Adrenal gland (tissue), 12 donors: ENCODE measurements around the gene CST8. TPM values are rescaled to one million over a fixed set of nuclear protein-coding genes. Genes with fewer than 3 reads are reported as not detected.

Source experiments
- DNase-seq, 7 donors: peaks; one replicate each; pipeline ENCODE4 v3.0.0-alpha.2; 2019 to 2020
- H3K27ac ChIP-seq, 5 donors: fragments of 200-600 bp; sonication (generic) in 4 of 5; 1 replicate in 3 of 5; 2 replicates in 2 of 5; pipeline versions ENCODE4 v1.5.1 to v1.8.0; 2016 to 2020; ENCODE audit warnings: mild to moderate bottlenecking in 1 of 5
- H3K27me3 ChIP-seq: fragments of 200-600 bp; 2 replicates; pipeline ENCODE4 v1.8.0; 2021
- H3K36me3 ChIP-seq, 2 donors: fragments of 200-600 bp; replicated peaks in 1 of 2; 1 replicate in 1 of 2; 2 replicates in 1 of 2; pipeline versions ENCODE4 v1.5.1 to v1.8.0; 2018 to 2022
- H3K4me1 ChIP-seq, 2 donors: fragments of 200-600 bp; replicated peaks in 1 of 2; 1 replicate in 1 of 2; 2 replicates in 1 of 2; pipeline versions ENCODE4 v1.5.1 to v1.8.0; 2018 to 2021
- H3K4me3 ChIP-seq, 4 donors: fragments of 200-600 bp; sonication (generic) in 3 of 4; one replicate each; pipeline ENCODE4 v1.5.1; 2016 to 2018
- H3K9me3 ChIP-seq, 3 donors: fragments of 200-600 bp; sonication (generic) in 1 of 3; replicated peaks in 1 of 3; 1 replicate in 2 of 3; 2 replicates in 1 of 3; pipeline versions ENCODE4 v1.5.1 to v1.8.0; 2016 to 2021
- POLR2A ChIP-seq, 2 donors: fragments of 450-650 bp; IDR thresholded peaks; one replicate each; pipeline ENCODE4 v1.6.1; 2017; ENCODE audit warnings: antibody characterized with exemption in 2 of 2, mild to moderate bottlenecking in 2 of 2, moderate library complexity in 1 of 2
- WGBS, 4 donors: extraction: QIAGEN DNeasy Blood & Tissue Kit in 2 of 4; methylation state at CpG; one replicate each; pipeline versions ENCODE4 v1.1.5 to v1.1.7; 2013 to 2017; 5-methylcytosine and 5-hydroxymethylcytosine counted together
- intact Hi-C, 2 donors: fragments of 100-400 bp; cut with DNase I; formaldehyde crosslinking; loops; one replicate each; pipeline versions ENCODE4 v1.14.1 to v1.15.0; 2022 to 2023
- polyA plus RNA-seq, 3 donors: library from polyadenylated mRNA; stranded (reverse); fragments of 200-250 nt in 2 of 3; fragments of 350-450 nt in 1 of 3; fragmentation: Illumina TruSeq in 1 of 3; extraction: RNeasy Lipid Tissue Mini Kit (QIAGEN cat#74804) in 1 of 3; gene quantifications; one replicate each; pipeline ENCODE4 v1.2.3, GENCODE V29; 2013 to 2014
- total RNA-seq, 9 donors: library from RNA; depleted of rRNA in 4 of 9; stranded (reverse); fragments of >200 nt in 4 of 9; fragments of 120-200 nt in 1 of 9; fragmentation: NEBNext Ultra II Directional in 1 of 9; extraction: Animal tissue kit (Norgen Biotek cat#: 25700) in 1 of 9; gene quantifications; one replicate each; pipeline versions ENCODE4 v1.1.0 to v1.2.4, GENCODE V29; 2013 to 2023
- TF ChIP-seq, protein P1 (sequence below), 6 experiments: fragments of 450-650 bp in 4 of 6; fragments of 200-600 bp in 2 of 6; sonication (generic) in 1 of 6; IDR thresholded peaks; 1 replicate in 5 of 6; 2 replicates in 1 of 6; pipeline versions ENCODE4 v1.5.1 to v1.8.0; 2016 to 2021; ENCODE audit warnings: antibody characterized with exemption in 6 of 6, mild to moderate bottlenecking in 2 of 6, moderate library complexity in 1 of 6
- donor health status: healthy with polysubstance abuse.
- donor health status: Bipolar disorder and iron deficiency.
- donor health status: DM: yes; HTN: yes; CAD: no.
- donor health status: DM: no; HTN: no; CAD: no.
- donor health status: DM: no; HTN: no; CAD: no.
- donor health status: DM: yes; HTN: yes; CAD: no.

CST8 gene
- total and polyA plus RNA-seq, 12 donors = not detected

GRCh38 chr20:23488470-23488869 is 2.4 kb upstream of the CST8 start:
- no peaks in the 10 kb centered on the region for H3K27me3 ChIP-seq
- H3K4me1 ChIP-seq = no peaks in the 10 kb centered on the region
- no peaks in the 10 kb centered on the region for H3K36me3 ChIP-seq
- H3K9me3 ChIP-seq = no peaks in the 10 kb centered on the region
- no peak for DNase-seq
- no peak overlapping the region for H3K27ac ChIP-seq
- H3K4me3 ChIP-seq = no peak overlapping the region
- 77 to 82% (median 81%) methylated on average over 2 of the region's 2 CpGs for WGBS, 4 donors
- intact Hi-C loops = no loop called here
- TF ChIP-seq, protein P1, sequence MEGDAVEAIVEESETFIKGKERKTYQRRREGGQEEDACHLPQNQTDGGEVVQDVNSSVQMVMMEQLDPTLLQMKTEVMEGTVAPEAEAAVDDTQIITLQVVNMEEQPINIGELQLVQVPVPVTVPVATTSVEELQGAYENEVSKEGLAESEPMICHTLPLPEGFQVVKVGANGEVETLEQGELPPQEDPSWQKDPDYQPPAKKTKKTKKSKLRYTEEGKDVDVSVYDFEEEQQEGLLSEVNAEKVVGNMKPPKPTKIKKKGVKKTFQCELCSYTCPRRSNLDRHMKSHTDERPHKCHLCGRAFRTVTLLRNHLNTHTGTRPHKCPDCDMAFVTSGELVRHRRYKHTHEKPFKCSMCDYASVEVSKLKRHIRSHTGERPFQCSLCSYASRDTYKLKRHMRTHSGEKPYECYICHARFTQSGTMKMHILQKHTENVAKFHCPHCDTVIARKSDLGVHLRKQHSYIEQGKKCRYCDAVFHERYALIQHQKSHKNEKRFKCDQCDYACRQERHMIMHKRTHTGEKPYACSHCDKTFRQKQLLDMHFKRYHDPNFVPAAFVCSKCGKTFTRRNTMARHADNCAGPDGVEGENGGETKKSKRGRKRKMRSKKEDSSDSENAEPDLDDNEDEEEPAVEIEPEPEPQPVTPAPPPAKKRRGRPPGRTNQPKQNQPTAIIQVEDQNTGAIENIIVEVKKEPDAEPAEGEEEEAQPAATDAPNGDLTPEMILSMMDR (IDR thresholded peaks at IDR 0.05) = no peak
- TF ChIP-seq POLR2A (IDR thresholded peaks at IDR 0.05) = no peak

GRCh38 chr20:23488996-23489395 is 1.9 kb upstream of the CST8 start:
- Histone ChIP-seq H3K4me1 (no peaks in the 10 kb centered on the region), H3K36me3 (no peaks in the 10 kb centered on the region), H3K27me3 (no peaks in the 10 kb centered on the region), H3K9me3 (no peaks in the 10 kb centered on the region), H3K4me3 (no peak overlapping the region), H3K27ac (no peak overlapping the region)
- DNase-seq = no peak
- 82 to 96% (median 88%) methylated on average over 3 of the region's 3 CpGs for WGBS, 4 donors
- TF ChIP-seq POLR2A (IDR thresholded peaks at IDR 0.05) = no peak
- TF ChIP-seq, protein P1 (IDR thresholded peaks at IDR 0.05) = no peak
- intact Hi-C loops = no loop called here

DNA sequence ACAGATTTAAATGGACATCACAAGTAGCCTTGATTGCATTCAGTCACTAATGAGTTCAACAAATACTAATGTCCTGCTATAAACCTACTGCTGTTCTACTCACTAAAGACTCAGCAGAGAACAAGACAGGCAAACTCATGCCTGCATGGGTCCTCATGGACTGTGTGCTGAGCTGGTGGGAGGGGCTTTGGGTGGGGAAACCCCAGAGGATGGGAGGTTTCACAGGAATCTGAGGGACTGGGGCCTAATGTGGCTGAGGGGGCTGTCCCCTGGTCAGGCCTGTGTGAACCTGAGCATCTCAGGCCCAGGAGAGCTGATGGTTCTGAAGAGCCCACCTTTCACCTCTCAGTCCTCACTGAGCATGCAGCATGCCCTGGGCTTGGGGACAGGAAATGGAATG is 1.4 kb downstream of the CST8 start:
- TF ChIP-seq, protein P1 (IDR thresholded peaks at IDR 0.05) = no peak
- no peak for TF ChIP-seq POLR2A (IDR thresholded peaks at IDR 0.05)
- Histone ChIP-seq H3K4me1 (no peaks in the 10 kb centered on the region), H3K27ac (no peak overlapping the region), H3K4me3 (no peak overlapping the region), H3K27me3 (no peaks in the 10 kb centered on the region), H3K9me3 (no peaks in the 10 kb centered on the region), H3K36me3 (no peaks in the 10 kb centered on the region)
- no peak for DNase-seq
- intact Hi-C loops = no loop called here

DNA sequence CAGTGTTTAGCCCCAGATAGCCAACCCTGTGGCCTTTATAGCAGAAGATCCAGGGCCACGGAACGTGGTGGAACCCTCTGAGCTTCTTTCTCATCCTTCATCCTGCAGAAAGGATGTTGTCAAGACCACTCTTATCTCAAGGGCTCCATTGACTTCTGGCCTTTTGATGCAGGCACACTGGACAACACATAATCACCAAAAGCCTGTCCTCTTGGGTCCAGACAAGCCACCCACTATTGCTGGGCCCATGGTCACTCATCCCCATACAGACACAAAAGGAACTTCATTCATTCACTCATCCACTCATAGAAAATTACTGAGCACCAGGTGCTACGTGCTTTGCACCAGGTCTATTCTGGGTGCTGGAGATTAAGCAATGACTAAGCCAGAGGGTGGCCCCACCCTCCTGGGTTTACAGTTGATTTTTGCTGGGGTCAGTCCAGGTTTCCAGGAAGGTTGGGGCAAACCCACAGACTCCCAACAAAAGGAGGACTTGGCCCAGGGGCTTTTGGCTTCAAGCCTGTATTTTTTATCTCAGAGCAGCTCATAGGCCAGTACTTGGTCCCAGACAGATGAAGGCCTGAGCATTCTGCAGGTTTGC is 2.4 kb downstream of the CST8 start:
- intact Hi-C loops = no loop called here
- no peaks in the 10 kb centered on the region for H3K9me3 ChIP-seq
- WGBS, 4 donors = 60 to 71% (median 69%) methylated on average over 3 of the region's 3 CpGs
- no peak overlapping the region for H3K27ac ChIP-seq
- no peak overlapping the region for H3K4me3 ChIP-seq
- TF ChIP-seq POLR2A (IDR thresholded peaks at IDR 0.05) = no peak
- TF ChIP-seq, protein P1 (IDR thresholded peaks at IDR 0.05) = no peak
- H3K4me1 ChIP-seq = no peaks in the 10 kb centered on the region
- no peaks in the 10 kb centered on the region for H3K27me3 ChIP-seq
- DNase-seq = no peak
- H3K36me3 ChIP-seq = no peaks in the 10 kb centered on the region
